Measurements from ENCODE around the gene TENT5A. TPM values are rescaled to one million over a fixed set of nuclear protein-coding genes. Genes with fewer than 3 reads are reported as not detected.

Gene TENT5A
- total RNA-seq, 8 experiments from 2014 or later = 2.2 to 54.3 (median 8.6) TPM

- Histone ChIP-seq H3K4me1 (replicated peaks in 1 of 2) (peaks cover 4% of the 10 kb centered on the region in 2 donors), H3K4me3 (no peak overlapping the region), H3K27ac (no peak overlapping the region)
- in situ Hi-C loops (cut with MboI; ENCODE audit: low pct_unique_long_range_greater_than_20kb in 2 of 9, low sequenced_read_pairs in 9 of 9, unreplicated experiment in 9 of 9) = loop anchor here in 3 of 9 experiments (25.0 kb wide), 2 partner anchors 232 to 282 kb away; no protein-coding TSS in a partner anchor
- ATAC-seq (replicated peaks in 6 of 8) = no peak
- WGBS, 10 experiments = 80 to 100% (median 86%) methylated on average over 1 to 2 of the region's 3 CpGs; no CpG with 5 or more reads in 7 of the 10 experiments
These were observed 3.1 kb upstream of the TENT5A start for GRCh38 chr6:81755551-81755950.

- ATAC-seq (replicated peaks in 6 of 8) = no peak
- Histone ChIP-seq H3K4me1 (replicated peaks in 1 of 2) (peaks cover 5 to 7% of the 10 kb centered on the region in 2 donors), H3K4me3 (no peak overlapping the region), H3K27ac (no peak overlapping the region)
- WGBS, 10 experiments = 94 to 100% (median 100%) methylated on average over 2 to 3 of the region's 6 CpGs; no CpG with 5 or more reads in 3 of the 10 experiments
- in situ Hi-C loops (cut with MboI; ENCODE audit: low pct_unique_long_range_greater_than_20kb in 2 of 9, low sequenced_read_pairs in 9 of 9, unreplicated experiment in 9 of 9) = loop anchor here in 3 of 9 experiments (25.0 kb wide), 2 partner anchors 232 to 282 kb away; no protein-coding TSS in a partner anchor
These were observed 2.4 kb upstream of the TENT5A start for GRCh38 chr6:81754906-81755305.

DNA sequence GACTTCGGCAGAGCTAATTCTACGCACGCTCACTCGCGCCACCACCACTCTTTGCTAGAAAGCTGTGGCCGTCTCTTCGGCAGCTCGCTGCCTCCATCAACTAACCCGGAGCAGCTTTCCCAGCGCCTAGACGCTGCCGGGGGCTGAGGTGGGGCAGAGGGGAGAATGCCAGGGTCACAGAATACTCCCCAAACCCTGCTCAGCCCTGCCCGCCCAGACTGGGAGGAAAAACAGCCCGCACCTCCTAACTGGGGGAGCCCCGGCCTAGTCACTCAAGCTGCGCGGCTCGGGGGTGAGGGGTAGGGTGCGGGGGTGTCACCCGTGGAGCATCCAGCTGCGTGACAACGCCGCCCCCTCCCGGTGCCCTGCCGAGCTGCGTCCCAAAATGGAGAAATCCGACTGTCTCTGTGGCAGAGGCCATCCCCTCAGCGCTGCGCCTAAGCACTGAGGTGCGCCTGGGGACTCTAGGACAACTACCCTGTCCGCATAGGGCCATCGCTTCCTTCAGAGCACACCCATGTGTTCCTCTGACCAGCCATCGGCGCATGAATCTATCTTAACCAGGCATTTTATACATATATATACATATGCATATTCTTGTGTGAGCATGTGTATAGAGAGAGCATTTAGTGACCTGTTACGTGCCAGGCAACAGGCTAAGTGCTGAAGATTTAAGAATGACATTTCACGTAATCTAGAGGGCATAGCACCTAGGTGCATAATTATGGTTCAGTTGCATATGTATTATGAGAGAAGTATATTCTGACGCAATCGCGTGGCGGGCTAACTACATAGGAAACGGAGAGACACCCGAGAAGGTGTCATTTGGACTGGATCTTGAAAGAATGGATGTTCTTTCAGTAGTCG lies 1.5 kb upstream of the TENT5A start:
- 17 to 100% (median 55%) methylated on average over 4 to 19 of the region's 43 CpGs; no CpG with 5 or more reads in 1 of the 10 experiments for WGBS, 10 experiments
- peak overlapping the region; percentile 60 to 94 (median 83) for H3K4me3 ChIP-seq
- peaks cover 10% of the 10 kb centered on the region in 2 donors for H3K4me1 ChIP-seq (replicated peaks in 1 of 2)
- peak overlapping the region in 1 of 2 donors; percentile 52 for H3K27ac ChIP-seq
- ATAC-seq (replicated peaks in 6 of 8) = peak; percentile 12 to 46 (median 40)
- in situ Hi-C loops (cut with MboI; ENCODE audit: low pct_unique_long_range_greater_than_20kb in 2 of 9, low sequenced_read_pairs in 9 of 9, unreplicated experiment in 9 of 9) = loop anchor here in 3 of 9 experiments (25.0 kb wide), 2 partner anchors 233 to 283 kb away; no protein-coding TSS in a partner anchor

DNA sequence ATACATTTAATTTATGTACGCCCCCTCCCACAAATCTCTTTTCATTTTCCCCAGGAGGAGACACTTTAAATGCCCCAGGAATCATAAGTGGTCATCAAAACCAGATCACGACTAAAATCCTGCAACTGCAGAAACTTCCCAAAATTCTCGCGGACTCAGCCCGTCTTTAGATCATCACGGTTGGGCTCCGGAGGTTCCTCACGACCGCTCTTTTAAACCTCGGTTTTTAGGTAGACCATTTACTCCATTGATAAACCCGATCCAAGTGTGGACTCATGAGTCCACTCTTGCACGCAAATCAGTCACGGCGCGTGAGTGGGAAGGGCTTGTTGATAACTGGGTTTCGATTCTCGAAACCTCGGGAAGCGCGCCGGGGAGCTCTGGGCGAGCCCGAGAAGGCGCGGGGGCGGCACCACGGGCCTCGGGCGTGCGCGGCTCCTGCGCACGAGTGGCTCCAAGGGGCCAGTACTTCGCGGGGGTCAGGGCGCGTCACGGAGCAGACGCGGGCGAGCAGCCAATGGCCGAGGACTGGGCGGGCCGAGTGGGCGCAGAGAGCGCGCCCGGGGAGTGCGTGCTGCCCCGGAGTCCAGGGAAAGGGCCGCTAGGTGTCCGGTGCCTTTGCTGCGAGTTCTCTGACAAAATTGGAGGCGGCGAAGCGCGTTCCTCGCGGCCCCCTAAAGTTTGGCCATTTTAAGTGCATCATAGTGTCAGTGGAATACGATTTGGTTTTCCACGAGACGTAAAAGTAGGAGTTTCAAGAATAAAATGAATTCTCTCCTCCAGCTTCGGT lies 635 bp upstream of the TENT5A start:
- H3K4me1 ChIP-seq (replicated peaks in 1 of 2) = peaks cover 10% of the 10 kb centered on the region in 2 donors
- H3K4me3 ChIP-seq = peak overlapping the region; percentile 60 to 94 (median 83)
- in situ Hi-C loops (cut with MboI; ENCODE audit: low pct_unique_long_range_greater_than_20kb in 2 of 9, low sequenced_read_pairs in 9 of 9, unreplicated experiment in 9 of 9) = loop anchor here in 3 of 9 experiments (25.0 kb wide), 2 partner anchors 234 to 284 kb away; no protein-coding TSS in a partner anchor
- WGBS, 10 experiments = 0 to 7% (median 0%) methylated on average over 1 to 33 of the region's 63 CpGs; no CpG with 5 or more reads in 1 of the 10 experiments
- peak; percentile 65 to 82 (median 78) for ATAC-seq (replicated peaks in 6 of 8)
- peak overlapping the region in 1 of 2 donors; percentile 52 for H3K27ac ChIP-seq

DNA sequence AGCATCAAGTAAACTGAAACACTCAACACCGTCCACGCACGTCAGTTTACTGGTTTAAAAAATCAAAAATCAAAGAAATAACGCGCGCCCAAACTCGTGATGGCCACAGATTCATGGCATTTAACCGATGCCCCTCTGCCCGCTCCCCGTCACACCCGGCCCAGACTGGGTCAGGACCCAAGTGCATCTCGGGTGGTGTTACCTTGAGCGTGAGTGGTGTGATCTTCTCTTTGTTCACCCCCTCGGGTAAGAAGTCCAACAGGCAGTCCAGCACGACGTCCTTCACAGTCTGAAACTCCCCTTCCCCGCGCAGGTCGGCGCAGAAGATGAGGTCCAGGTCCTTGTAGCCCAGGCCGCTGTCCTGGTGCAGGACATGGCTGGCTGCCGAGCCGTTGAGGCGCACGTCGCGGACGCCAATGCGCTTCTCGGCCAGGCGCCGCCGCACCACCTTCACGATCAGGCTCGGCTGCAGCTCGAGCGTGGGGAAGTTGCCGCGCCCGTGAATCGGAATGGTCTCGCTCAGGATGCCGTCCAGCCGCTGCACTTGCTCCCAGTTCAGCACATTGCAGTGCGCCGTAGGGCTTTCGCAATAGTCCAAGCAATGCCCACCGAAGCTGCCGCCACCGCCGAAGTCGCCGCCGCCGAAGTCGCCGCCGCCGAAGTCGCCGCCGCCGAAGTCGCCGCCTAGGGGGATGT lies 945 bp downstream of the TENT5A start:
- ATAC-seq (replicated peaks in 6 of 8) = peak; percentile 0 to 6 (median 2)
- WGBS, 10 experiments = 0 to 7% (median 3%) methylated on average over 3 to 15 of the region's 65 CpGs; no CpG with 5 or more reads in 3 of the 10 experiments
- Histone ChIP-seq H3K4me1 (replicated peaks in 1 of 2) (peaks cover 10 to 18% of the 10 kb centered on the region in 2 donors), H3K4me3 (peak overlapping the region; percentile 60 to 94 (median 83)), H3K27ac (no peak overlapping the region)
- in situ Hi-C loops (cut with MboI; ENCODE audit: low pct_unique_long_range_greater_than_20kb in 2 of 9, low sequenced_read_pairs in 9 of 9, unreplicated experiment in 9 of 9) = loop anchor here in 3 of 9 experiments (25.0 kb wide), 2 partner anchors 236 to 286 kb away; no protein-coding TSS in a partner anchor

DNA sequence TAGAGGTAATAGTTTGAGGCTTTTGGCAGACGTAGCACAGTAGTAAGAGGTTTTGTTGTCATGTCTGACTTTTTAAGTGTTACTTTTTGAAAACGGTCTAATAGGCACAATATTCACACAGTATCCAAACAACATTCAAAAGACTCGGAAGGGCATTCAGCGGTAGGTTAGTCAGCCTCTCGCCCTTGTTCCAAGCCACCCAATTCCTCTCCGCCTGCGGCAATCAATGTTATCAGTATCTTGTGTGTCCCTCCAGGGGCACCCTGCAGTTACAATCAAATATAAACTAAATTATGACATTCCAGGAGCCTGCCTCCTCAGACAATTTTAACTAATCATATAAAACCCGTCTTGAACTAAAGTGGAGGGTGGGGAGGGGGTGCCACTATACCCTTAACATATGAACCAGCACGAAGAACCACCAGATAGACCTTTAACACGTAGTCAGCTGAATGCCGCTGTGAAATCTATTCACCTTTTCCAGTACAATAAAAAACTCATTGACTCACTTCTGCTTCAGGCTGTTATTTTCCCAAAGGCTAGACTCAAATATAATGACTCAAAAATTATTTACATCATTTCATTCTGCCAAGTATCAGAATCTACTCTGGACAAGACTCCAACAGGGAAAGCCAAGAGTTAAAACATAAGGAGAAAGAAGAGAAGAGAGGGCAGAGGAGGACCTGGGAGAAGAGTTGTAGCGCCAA lies 1.6 kb downstream of the TENT5A start:
- H3K27ac ChIP-seq = no peak overlapping the region
- 0 to 60% (median 6%) methylated on average over 1 to 12 of the region's 12 CpGs for WGBS, 10 experiments
- H3K4me1 ChIP-seq (replicated peaks in 1 of 2) = peaks cover 10 to 18% of the 10 kb centered on the region in 2 donors
- no peak for ATAC-seq (replicated peaks in 6 of 8)
- peak overlapping the region; percentile 60 to 94 (median 83) for H3K4me3 ChIP-seq
- in situ Hi-C loops (cut with MboI; ENCODE audit: low pct_unique_long_range_greater_than_20kb in 2 of 9, low sequenced_read_pairs in 9 of 9, unreplicated experiment in 9 of 9) = loop anchor here in 3 of 9 experiments (25.0 kb wide), 2 partner anchors 236 to 286 kb away; no protein-coding TSS in a partner anchor

GRCh38 chr6:81750200-81750599 lies 2.3 kb downstream of the TENT5A start:
- ATAC-seq (replicated peaks in 6 of 8) = no peak
- H3K27ac ChIP-seq = no peak overlapping the region
- peak overlapping the region; percentile 60 to 94 (median 83) for H3K4me3 ChIP-seq
- in situ Hi-C loops (cut with MboI; ENCODE audit: low pct_unique_long_range_greater_than_20kb in 2 of 9, low sequenced_read_pairs in 9 of 9, unreplicated experiment in 9 of 9) = loop anchor here in 3 of 9 experiments (25.0 kb wide), 2 partner anchors 237 to 287 kb away; no protein-coding TSS in a partner anchor
- 0 to 75% (median 22%) methylated on average over 1 to 5 of the region's 5 CpGs for WGBS, 10 experiments
- peaks cover 10 to 18% of the 10 kb centered on the region in 2 donors for H3K4me1 ChIP-seq (replicated peaks in 1 of 2)

DNA sequence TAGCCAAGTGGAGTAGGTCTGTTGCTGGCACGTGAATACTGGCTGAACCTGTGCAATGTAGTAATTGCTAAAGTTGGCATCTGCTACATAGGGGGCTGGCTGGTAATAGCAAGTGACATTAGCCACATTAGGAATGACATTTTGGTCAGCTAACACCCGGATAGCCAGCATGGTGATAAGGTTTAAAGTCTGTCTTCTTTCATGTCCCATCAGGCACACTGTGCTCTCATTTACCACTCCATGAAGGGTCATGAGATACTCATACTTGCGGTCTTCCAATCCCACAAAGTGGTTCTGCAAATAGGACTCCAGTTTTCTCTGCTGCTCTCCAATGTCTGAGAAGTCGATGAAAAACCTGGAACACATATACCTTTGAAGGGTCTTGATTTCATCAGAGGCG lies 2.8 kb downstream of the TENT5A start:
- Histone ChIP-seq H3K27ac (no peak overlapping the region), H3K4me1 (replicated peaks in 1 of 2) (peaks cover 10 to 18% of the 10 kb centered on the region in 2 donors), H3K4me3 (peak overlapping the region in 4 of 5 donors; percentile 60 to 94 (median 84))
- WGBS, 10 experiments = 0 to 100% (median 32%) methylated on average over 1 to 5 of the region's 5 CpGs; no CpG with 5 or more reads in 3 of the 10 experiments
- in situ Hi-C loops (cut with MboI; ENCODE audit: low pct_unique_long_range_greater_than_20kb in 2 of 9, low sequenced_read_pairs in 9 of 9, unreplicated experiment in 9 of 9) = loop anchor here in 3 of 9 experiments (25.0 kb wide), 4 partner anchors 238 to 512 kb away; no protein-coding TSS in a partner anchor
- ATAC-seq (replicated peaks in 6 of 8) = no peak

DNA sequence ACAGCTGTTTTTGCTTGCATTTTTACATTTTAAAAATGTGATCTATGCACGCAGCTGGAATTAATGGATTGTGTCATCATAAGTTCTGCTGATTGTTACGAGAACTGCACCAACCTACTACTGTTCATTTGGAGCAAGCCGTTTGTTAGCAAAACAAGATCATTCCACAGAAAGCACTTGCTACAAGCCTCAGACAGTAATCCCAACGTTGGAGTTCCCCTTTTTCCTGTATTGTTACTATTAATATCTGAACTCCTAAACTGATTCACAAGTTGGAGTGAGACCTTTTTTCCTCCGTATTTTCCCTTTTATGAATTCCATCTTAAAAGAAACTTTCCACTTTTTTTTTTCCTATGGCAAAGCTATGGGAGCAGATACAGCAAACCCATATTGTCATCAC lies 3.5 kb downstream of the TENT5A start:
- WGBS, 10 experiments = 3 to 78% (median 39%) methylated on average over 3 to 5 of the region's 5 CpGs
- ATAC-seq (replicated peaks in 6 of 8) = no peak
- Histone ChIP-seq H3K27ac (no peak overlapping the region), H3K4me3 (peak overlapping the region in 2 of 5 donors; percentile 1 to 94), H3K4me1 (replicated peaks in 1 of 2) (peaks cover 7 to 15% of the 10 kb centered on the region in 2 donors)
- in situ Hi-C loops (cut with MboI; ENCODE audit: low pct_unique_long_range_greater_than_20kb in 2 of 9, low sequenced_read_pairs in 9 of 9, unreplicated experiment in 9 of 9) = loop anchor here in 2 of 9 experiments (25.0 kb wide), 2 partner anchors 487 to 512 kb away; no protein-coding TSS in a partner anchor

- ATAC-seq (replicated peaks in 6 of 8) = no peak
- in situ Hi-C loops (cut with MboI; ENCODE audit: low pct_unique_long_range_greater_than_20kb in 2 of 9, low sequenced_read_pairs in 9 of 9, unreplicated experiment in 9 of 9) = loop anchor here in 2 of 9 experiments (25.0 kb wide), 2 partner anchors 485 to 510 kb away; no protein-coding TSS in a partner anchor
- Histone ChIP-seq H3K27ac (no peak overlapping the region), H3K4me3 (no peak overlapping the region), H3K4me1 (replicated peaks in 1 of 2) (peaks cover 7 to 14% of the 10 kb centered on the region in 2 donors)
- WGBS, 10 experiments = 40 to 100% (median 62%) methylated on average over 1 to 4 of the region's 4 CpGs
These were observed 5.2 kb downstream of the TENT5A start for GRCh38 chr6:81747327-81747726.

DNA sequence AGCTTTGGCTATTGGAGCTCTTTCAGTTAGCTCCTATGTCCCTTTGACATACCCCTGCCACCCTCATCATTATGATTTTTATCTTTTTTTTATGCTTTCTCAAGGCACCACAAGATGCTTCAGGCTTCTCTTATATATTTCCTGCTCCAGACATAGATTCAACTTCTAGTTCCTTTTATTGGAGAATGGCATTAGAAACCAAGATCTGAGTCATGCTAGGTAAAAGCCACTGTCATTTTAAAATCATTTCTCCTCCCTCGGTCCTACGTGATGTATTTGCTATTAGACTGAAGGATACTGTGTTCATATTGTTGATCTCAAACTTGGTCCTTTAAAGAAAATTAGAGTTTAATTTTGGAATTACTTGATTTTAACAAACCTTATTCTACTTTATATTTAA lies 8.3 kb downstream of the TENT5A start:
- Histone ChIP-seq H3K27ac (no peak overlapping the region), H3K4me1 (replicated peaks in 1 of 2) (peaks cover 0 to 9% of the 10 kb centered on the region in 2 donors), H3K4me3 (no peak overlapping the region)
- no peak for ATAC-seq (replicated peaks in 6 of 8)
- in situ Hi-C loops (cut with MboI; ENCODE audit: low pct_unique_long_range_greater_than_20kb in 2 of 9, low sequenced_read_pairs in 9 of 9, unreplicated experiment in 9 of 9) = loop anchor here in 2 of 9 experiments (25.0 kb wide), 2 partner anchors 482 to 507 kb away; no protein-coding TSS in a partner anchor
- WGBS, 10 experiments = 40 to 88% (median 50%) methylated on average over 2 of the region's 2 CpGs; no CpG with 5 or more reads in 1 of the 10 experiments
